Mesendoderm (in vitro differentiated cells): ENCODE results near the gene DHX16.

Experiments used
- DNase-seq: peaks from one replicate; pipeline ENCODE4 v3.0.0; 2013
- H2AK5ac ChIP-seq: 2 replicates; pipeline ENCODE4 v1.6.1; 2013; ENCODE audit warnings: low read length, inconsistent platforms
- H2BK120ac ChIP-seq: 2 replicates; pipeline ENCODE4 v1.6.1; 2013; ENCODE audit warnings: low read depth, mild to moderate bottlenecking, low read length, moderate library complexity, mixed read lengths
- H2BK15ac ChIP-seq: replicated peaks from 2 replicates; pipeline ENCODE4 v1.6.1; 2013; ENCODE audit warnings: low read depth, mild to moderate bottlenecking, moderate library complexity
- H2BK5ac ChIP-seq: 2 replicates; pipeline ENCODE4 v1.6.1; 2013; ENCODE audit warnings: low read length, inconsistent platforms
- H3K18ac ChIP-seq: 2 replicates; pipeline ENCODE4 v1.6.1; 2013; ENCODE audit warnings: mild to moderate bottlenecking, low read length, mixed read lengths
- H3K23ac ChIP-seq: one replicate; pipeline ENCODE4 v1.6.1; 2013; ENCODE audit warnings: low read length
- H3K27ac ChIP-seq: 2 replicates; pipeline ENCODE4 v1.5.1; 2013; ENCODE audit warnings: low read depth, mild to moderate bottlenecking, inconsistent platforms, low read length, moderate library complexity
- H3K27me3 ChIP-seq: 2 replicates; pipeline ENCODE4 v1.6.1; 2013; ENCODE audit warnings: low read length, control low read depth, mild to moderate bottlenecking, inconsistent platforms; ENCODE audit not compliant: insufficient read depth, poor library complexity
- H3K36me3 ChIP-seq: 2 replicates; pipeline ENCODE4 v1.6.1; 2013; ENCODE audit warnings: low read length, inconsistent platforms; ENCODE audit not compliant: control insufficient read depth, insufficient read depth
- H3K4ac ChIP-seq: one replicate; pipeline ENCODE4 v1.6.1; 2013; ENCODE audit warnings: low read depth, mild to moderate bottlenecking, low read length, moderate library complexity
- H3K4me1 ChIP-seq: 2 replicates; pipeline ENCODE4 v1.6.1; 2013; ENCODE audit warnings: low read depth, low read length, inconsistent platforms; ENCODE audit not compliant: control insufficient read depth
- H3K4me2 ChIP-seq: 2 replicates; pipeline ENCODE4 v1.6.1; 2013; ENCODE audit warnings: low read length
- H3K4me3 ChIP-seq: 2 replicates; pipeline ENCODE4 v1.5.1; 2013; ENCODE audit warnings: mild to moderate bottlenecking, low read length
- H3K56ac ChIP-seq: one replicate; pipeline ENCODE4 v1.6.1; 2013; ENCODE audit warnings: low read length
- H3K79me1 ChIP-seq: 2 replicates; pipeline ENCODE4 v1.6.1; 2013; ENCODE audit warnings: low read length, inconsistent platforms
- H3K79me2 ChIP-seq: 2 replicates; pipeline ENCODE4 v1.6.1; 2013; ENCODE audit warnings: mild to moderate bottlenecking, low read length; ENCODE audit not compliant: control insufficient read depth, insufficient read depth
- H3K9ac ChIP-seq: 2 replicates; pipeline ENCODE4 v1.6.1; 2013; ENCODE audit warnings: low read length, inconsistent platforms
- H4K5ac ChIP-seq: one replicate; pipeline ENCODE4 v1.6.1; 2013; ENCODE audit warnings: low read length
- H4K8ac ChIP-seq: one replicate; pipeline ENCODE4 v1.6.1; 2013; ENCODE audit warnings: low read depth, mild to moderate bottlenecking, control low read depth, low read length, moderate library complexity
- WGBS: extraction: QIAGEN DNeasy Blood & Tissue Kit; methylation state at CpG from one replicate; pipeline ENCODE4 v1.1.7; 2013; ENCODE audit warnings: low lambda C conversion rate, missing lambda C conversion rate; ENCODE audit not compliant: insufficient coverage; ENCODE audit errors: extremely low coverage; 5-methylcytosine and 5-hydroxymethylcytosine counted together

The DHX16 gene

GRCh38 chr6:30703821-30704220, 31.0 kb upstream of the DHX16 start:
- H3K9ac ChIP-seq: no peak overlapping the region
- H2AK5ac ChIP-seq: no peak overlapping the region
- H2BK120ac ChIP-seq: no peak overlapping the region
- H3K27me3 ChIP-seq: no peaks in the 10 kb centered on the region
- H3K27ac ChIP-seq: no peak overlapping the region
- no peak for DNase-seq
- no peak overlapping the region for H4K5ac ChIP-seq
- H3K79me1 ChIP-seq: no peaks in the 10 kb centered on the region
- H3K23ac ChIP-seq: no peak overlapping the region
- no peaks in the 10 kb centered on the region for H3K36me3 ChIP-seq
- no peaks in the 10 kb centered on the region for H3K4me1 ChIP-seq
- no peak overlapping the region for H3K4me3 ChIP-seq
- H3K4me2 ChIP-seq: no peak overlapping the region
- no peak overlapping the region for H3K18ac ChIP-seq
- no peaks in the 10 kb centered on the region for H3K79me2 ChIP-seq
- H4K8ac ChIP-seq: no peak overlapping the region
- H3K4ac ChIP-seq: no peak overlapping the region
- H2BK15ac ChIP-seq: no peak overlapping the region
- WGBS: no CpG with 5 or more reads among the region's 4 CpGs
- no peak overlapping the region for H3K56ac ChIP-seq
- H2BK5ac ChIP-seq: no peak overlapping the region

- Histone ChIP-seq H3K9ac (no peak overlapping the region), H3K27ac (no peak overlapping the region), H3K79me1 (no peaks in the 10 kb centered on the region), H3K23ac (no peak overlapping the region), H3K56ac (no peak overlapping the region), H3K79me2 (no peaks in the 10 kb centered on the region), H4K8ac (no peak overlapping the region), H2BK5ac (no peak overlapping the region), H2BK120ac (no peak overlapping the region), H3K4me3 (no peak overlapping the region), H3K36me3 (no peaks in the 10 kb centered on the region), H4K5ac (no peak overlapping the region), H3K4ac (no peak overlapping the region), H2AK5ac (no peak overlapping the region), H3K18ac (no peak overlapping the region), H3K27me3 (no peaks in the 10 kb centered on the region), H3K4me1 (no peaks in the 10 kb centered on the region), H3K4me2 (no peak overlapping the region), H2BK15ac (no peak overlapping the region)
- WGBS: no CpG with 5 or more reads among the region's 10 CpGs
- DNase-seq: no peak
These were observed 30.2 kb upstream of the DHX16 start for GRCh38 chr6:30703011-30703410.

GRCh38 chr6:30700340-30700739, 27.5 kb upstream of the DHX16 start:
- no peak overlapping the region for H3K56ac ChIP-seq
- no peak overlapping the region for H2AK5ac ChIP-seq
- WGBS: no CpG with 5 or more reads among the region's 4 CpGs
- no peaks in the 10 kb centered on the region for H3K79me2 ChIP-seq
- H2BK5ac ChIP-seq: no peak overlapping the region
- H3K36me3 ChIP-seq: no peaks in the 10 kb centered on the region
- no peak overlapping the region for H3K18ac ChIP-seq
- H4K5ac ChIP-seq: no peak overlapping the region
- no peak overlapping the region for H2BK120ac ChIP-seq
- H3K4ac ChIP-seq: no peak overlapping the region
- no peak overlapping the region for H2BK15ac ChIP-seq
- DNase-seq: peak; percentile 86
- no peaks in the 10 kb centered on the region for H3K27me3 ChIP-seq
- H4K8ac ChIP-seq: no peak overlapping the region
- H3K23ac ChIP-seq: no peak overlapping the region
- no peak overlapping the region for H3K4me2 ChIP-seq
- no peak overlapping the region for H3K4me3 ChIP-seq
- no peaks in the 10 kb centered on the region for H3K79me1 ChIP-seq
- H3K4me1 ChIP-seq: no peaks in the 10 kb centered on the region
- H3K9ac ChIP-seq: no peak overlapping the region
- H3K27ac ChIP-seq: no peak overlapping the region

GRCh38 chr6:30696432-30696831, 23.6 kb upstream of the DHX16 start:
- Histone ChIP-seq H3K4me2 (no peak overlapping the region), H3K36me3 (no peaks in the 10 kb centered on the region), H3K4me1 (no peaks in the 10 kb centered on the region), H2AK5ac (no peak overlapping the region), H4K5ac (no peak overlapping the region), H3K56ac (no peak overlapping the region), H2BK5ac (no peak overlapping the region), H3K27me3 (no peaks in the 10 kb centered on the region), H3K27ac (no peak overlapping the region), H4K8ac (no peak overlapping the region), H3K4ac (no peak overlapping the region), H3K79me2 (no peaks in the 10 kb centered on the region), H3K79me1 (no peaks in the 10 kb centered on the region), H3K18ac (no peak overlapping the region), H2BK120ac (no peak overlapping the region), H2BK15ac (no peak overlapping the region), H3K23ac (no peak overlapping the region), H3K9ac (no peak overlapping the region), H3K4me3 (no peak overlapping the region)
- WGBS: no CpG with 5 or more reads among the region's 5 CpGs
- no peak for DNase-seq

DNA sequence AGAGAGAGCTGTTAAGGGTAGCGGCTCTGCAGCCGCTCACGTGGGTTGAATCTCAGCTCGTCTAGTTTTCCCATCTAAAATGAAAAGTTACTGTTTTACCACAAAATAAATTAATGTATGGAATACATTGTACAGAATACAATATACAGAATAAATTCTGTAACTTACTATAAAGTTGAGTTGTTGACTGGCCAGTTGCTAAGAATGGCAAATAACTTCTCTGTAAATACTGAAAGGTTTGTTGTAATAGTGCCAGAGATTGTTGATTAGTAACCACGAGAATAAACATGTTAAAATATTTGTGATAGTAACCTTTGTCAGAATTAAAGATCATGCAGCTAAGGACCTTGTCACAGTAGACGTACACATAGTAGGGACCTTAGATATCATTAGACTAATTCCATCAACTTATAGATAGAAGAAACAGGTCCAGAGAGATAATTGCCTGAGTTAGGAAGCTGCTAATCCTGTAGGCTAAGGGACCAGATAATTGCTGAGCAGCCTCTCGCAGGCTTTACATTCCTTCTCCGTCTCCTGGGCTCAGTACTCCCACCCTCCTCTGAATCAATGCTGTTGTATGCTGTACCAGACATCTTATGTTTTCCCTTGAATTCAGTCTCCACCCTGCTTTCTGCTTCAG, 18.5 kb upstream of the DHX16 start:
- Histone ChIP-seq H4K5ac (no peak overlapping the region), H2BK120ac (no peak overlapping the region), H3K4ac (no peak overlapping the region), H3K36me3 (no peaks in the 10 kb centered on the region), H3K79me2 (peaks cover 2% of the 10 kb centered on the region), H3K18ac (no peak overlapping the region), H3K9ac (peak overlapping the region; percentile 67), H2BK15ac (no peak overlapping the region), H2AK5ac (no peak overlapping the region), H3K27me3 (no peaks in the 10 kb centered on the region), H3K79me1 (peaks cover 6% of the 10 kb centered on the region), H3K23ac (no peak overlapping the region), H3K4me1 (peaks cover 5% of the 10 kb centered on the region), H3K4me2 (peak overlapping the region; percentile 64), H3K4me3 (no peak overlapping the region), H4K8ac (no peak overlapping the region), H3K27ac (peak overlapping the region; percentile 98), H3K56ac (peak overlapping the region; percentile 83), H2BK5ac (no peak overlapping the region)
- peak; percentile 83 for DNase-seq
- WGBS: no CpG with 5 or more reads among the region's 8 CpGs
